Measurements from ENCODE around the gene VPS13C.

Gene VPS13C

GRCh38 chr15:62079594-62079993 lies 19.3 kb upstream of the VPS13C start:
- H3K4me3 ChIP-seq (ENCODE audit: low read depth, low read length), result no peak overlapping the region

- no peak overlapping the region for H3K4me3 ChIP-seq (ENCODE audit: low read depth, low read length)
Measured at GRCh38 chr15:62075595-62076277, 15.5 kb upstream of the VPS13C start.

- no peak overlapping the region for H3K4me3 ChIP-seq (ENCODE audit: low read depth, low read length)
Measured at GRCh38 chr15:62071711-62072308, 11.6 kb upstream of the VPS13C start.

- H3K4me3 ChIP-seq (ENCODE audit: low read depth, low read length), result no peak overlapping the region
Measured at GRCh38 chr15:62069551-62069950, 9.3 kb upstream of the VPS13C start.

- peak overlapping the region; percentile 6 for H3K4me3 ChIP-seq (ENCODE audit: low read depth, low read length)
Measured at GRCh38 chr15:62068810-62069167, 8.5 kb upstream of the VPS13C start.

- H3K4me3 ChIP-seq (ENCODE audit: low read depth, low read length), result peak overlapping the region; percentile 6
Measured at GRCh38 chr15:62068071-62068809, 8.0 kb upstream of the VPS13C start.

GRCh38 chr15:62067448-62068044 lies 7.3 kb upstream of the VPS13C start:
- H3K4me3 ChIP-seq (ENCODE audit: low read depth, low read length), result no peak overlapping the region

GRCh38 chr15:62066663-62067447 lies 6.6 kb upstream of the VPS13C start, which contains the start of gene C2CD4A:
TSS of gene C2CD4A (plus strand) at chr15:62066977. CDS start at chr15:62067614, 637 bp downstream.
- no peak within 1 kb of the TSS for H3K4me3 ChIP-seq (ENCODE audit: low read depth, low read length)

- H3K4me3 ChIP-seq (ENCODE audit: low read depth, low read length), result no peak overlapping the region
Measured at GRCh38 chr15:62063825-62064635, 3.8 kb upstream of the VPS13C start.

GRCh38 chr15:62060896-62061280 lies 641 bp upstream of the VPS13C start:
- H3K4me3 ChIP-seq (ENCODE audit: low read depth, low read length), result peak overlapping the region; percentile 77

GRCh38 chr15:62059816-62060112 lies 483 bp downstream of the VPS13C start:
- H3K4me3 ChIP-seq (ENCODE audit: low read depth, low read length), result peak overlapping the region; percentile 77

- H3K4me3 ChIP-seq (ENCODE audit: low read depth, low read length), result peak overlapping the region; percentile 77
Measured at GRCh38 chr15:62059108-62059815, 985 bp downstream of the VPS13C start.

GRCh38 chr15:62058327-62059028 lies 1.8 kb downstream of the VPS13C start:
- H3K4me3 ChIP-seq (ENCODE audit: low read depth, low read length), result no peak overlapping the region

- no peak overlapping the region for H3K4me3 ChIP-seq (ENCODE audit: low read depth, low read length)
Measured at GRCh38 chr15:62057341-62057980, 2.8 kb downstream of the VPS13C start.

- no peak overlapping the region for H3K4me3 ChIP-seq (ENCODE audit: low read depth, low read length)
Measured at GRCh38 chr15:62054979-62055378, 5.3 kb downstream of the VPS13C start.

- H3K4me3 ChIP-seq (ENCODE audit: low read depth, low read length), result no peak overlapping the region
Measured at GRCh38 chr15:62053439-62054085, 6.7 kb downstream of the VPS13C start.

- H3K4me3 ChIP-seq (ENCODE audit: low read depth, low read length), result no peak overlapping the region
Measured at GRCh38 chr15:62052713-62053112, 7.5 kb downstream of the VPS13C start.

- H3K4me3 ChIP-seq (ENCODE audit: low read depth, low read length), result no peak overlapping the region
Measured at GRCh38 chr15:62051166-62051565, 9.1 kb downstream of the VPS13C start.
